GM18867 (cell line): Measurements from ENCODE around the gene MBLAC1.

Experiments
- ATAC-seq: cut with Tn5 transposase; IDR thresholded peaks from one replicate; pipeline ENCODE4 v1.9.1; 2021; ENCODE audit warnings: mild to moderate bottlenecking, moderate library complexity; ENCODE audit not compliant: unreplicated experiment

MBLAC1 gene

DNA sequence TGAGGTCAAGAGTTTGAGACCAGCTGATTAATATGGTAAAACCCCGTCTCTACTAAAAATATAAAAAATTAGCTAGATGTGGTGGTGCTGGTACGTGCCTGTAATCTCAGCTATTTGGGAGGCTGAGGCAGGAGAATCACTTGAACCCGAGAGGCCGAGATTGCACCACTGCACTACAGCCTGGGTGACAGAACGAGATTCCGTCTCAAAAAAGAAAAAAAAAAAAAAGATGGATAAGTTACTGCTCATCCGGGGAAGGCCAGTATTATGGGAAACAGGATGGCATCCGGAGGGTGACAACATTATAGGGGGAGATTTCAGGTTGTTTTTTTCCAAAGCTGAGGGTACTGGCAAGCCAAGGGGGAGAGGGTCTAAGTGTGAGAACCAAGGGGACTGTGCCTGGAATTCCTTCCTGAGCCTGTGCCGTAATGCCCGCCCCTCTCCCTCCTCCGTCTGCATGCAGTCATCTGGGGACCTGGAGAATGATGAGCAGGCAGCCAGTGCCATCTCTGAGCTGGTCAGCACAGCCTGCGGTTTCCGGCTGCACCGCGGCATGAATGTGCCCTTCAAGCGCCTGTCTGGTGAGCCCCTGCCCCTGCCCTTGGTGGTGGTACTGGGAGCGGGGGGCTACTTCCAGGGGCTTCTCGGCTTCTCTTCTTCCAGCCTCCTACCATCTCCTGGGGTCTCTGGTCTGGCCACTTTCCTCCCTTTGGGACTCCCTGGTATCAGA lies 26.3 kb downstream of the MBLAC1 start:
- ATAC-seq, result no peak

DNA sequence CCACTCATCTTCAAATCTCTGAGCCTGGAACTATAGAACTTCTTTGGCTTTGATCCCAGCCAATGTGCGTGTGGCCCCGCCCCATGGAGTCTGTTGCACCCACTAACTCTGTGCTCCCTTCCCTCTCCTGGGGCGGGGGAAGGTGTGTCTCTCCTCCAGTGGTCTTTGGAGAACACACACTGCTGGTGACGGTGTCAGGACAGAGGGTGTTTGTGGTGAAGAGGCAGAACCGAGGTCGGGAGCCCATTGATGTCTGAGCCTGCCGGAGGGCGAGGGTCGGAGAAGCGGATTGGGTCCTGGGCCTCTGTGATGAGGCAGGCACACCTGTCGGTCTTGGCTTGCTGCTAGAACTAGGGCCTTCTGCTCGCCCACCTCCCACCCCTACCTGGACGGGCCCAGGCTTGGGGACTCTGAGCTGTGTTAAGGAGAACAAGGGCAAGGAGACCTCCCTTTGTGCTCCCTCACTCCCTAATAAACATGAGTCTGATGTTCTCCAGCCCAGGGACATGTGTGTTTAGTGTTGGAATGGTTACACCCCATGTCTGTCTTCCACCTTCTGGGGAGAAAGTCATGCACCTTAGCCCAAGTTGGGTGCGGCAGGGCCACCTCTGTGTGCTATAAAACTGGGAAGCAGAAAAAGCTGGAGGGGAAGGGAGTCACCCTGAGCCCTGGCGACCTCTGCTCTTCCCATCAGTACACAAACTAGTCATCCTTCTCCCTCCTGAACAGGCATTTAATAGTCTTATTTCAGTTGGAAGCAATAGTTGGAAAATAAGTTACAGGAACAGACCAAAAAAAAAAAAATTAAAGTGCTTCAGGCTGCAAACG lies 27.2 kb downstream of the MBLAC1 start:
- ATAC-seq, result no peak

DNA sequence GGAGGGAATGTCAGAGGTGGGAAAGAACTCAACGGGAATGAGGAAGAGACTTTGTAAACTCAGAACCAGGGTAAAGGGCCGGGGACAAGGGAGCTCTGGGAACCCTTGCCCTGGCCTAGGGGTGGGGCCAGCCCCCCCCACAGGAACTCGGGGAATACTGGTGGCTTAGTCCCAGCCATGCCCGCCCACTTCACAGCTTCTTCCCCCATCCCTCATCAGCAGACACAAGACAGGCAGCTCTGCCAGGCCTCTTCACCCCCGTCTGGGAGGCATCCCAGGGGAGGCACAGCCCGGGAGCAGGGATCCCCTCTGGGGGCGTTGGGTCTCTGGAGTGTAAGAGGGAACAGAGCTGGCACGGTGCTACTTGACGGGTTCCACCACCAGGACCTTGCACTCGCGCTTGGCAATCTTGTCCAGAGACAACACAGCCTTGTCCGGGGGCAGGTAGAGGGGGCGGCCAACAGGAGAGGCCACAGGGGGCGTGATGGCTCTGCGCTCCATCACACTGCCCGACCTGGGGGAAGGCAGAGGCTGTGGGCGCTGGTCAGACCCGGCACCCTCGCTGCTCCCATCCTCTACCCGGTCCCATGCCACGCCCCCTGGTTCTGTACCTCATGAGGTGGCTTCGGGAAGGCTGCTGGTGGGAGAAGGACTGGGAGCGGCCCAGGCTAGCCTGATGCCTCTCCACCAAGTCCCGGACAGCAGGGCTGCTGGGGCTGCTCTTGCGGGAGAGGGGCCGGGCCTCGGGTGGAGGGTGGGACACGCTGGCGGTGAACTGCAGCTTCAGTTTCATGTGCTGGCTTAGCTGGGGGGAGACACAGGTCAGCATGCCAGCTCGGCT lies 28.1 kb downstream of the MBLAC1 start:
- no peak for ATAC-seq

DNA sequence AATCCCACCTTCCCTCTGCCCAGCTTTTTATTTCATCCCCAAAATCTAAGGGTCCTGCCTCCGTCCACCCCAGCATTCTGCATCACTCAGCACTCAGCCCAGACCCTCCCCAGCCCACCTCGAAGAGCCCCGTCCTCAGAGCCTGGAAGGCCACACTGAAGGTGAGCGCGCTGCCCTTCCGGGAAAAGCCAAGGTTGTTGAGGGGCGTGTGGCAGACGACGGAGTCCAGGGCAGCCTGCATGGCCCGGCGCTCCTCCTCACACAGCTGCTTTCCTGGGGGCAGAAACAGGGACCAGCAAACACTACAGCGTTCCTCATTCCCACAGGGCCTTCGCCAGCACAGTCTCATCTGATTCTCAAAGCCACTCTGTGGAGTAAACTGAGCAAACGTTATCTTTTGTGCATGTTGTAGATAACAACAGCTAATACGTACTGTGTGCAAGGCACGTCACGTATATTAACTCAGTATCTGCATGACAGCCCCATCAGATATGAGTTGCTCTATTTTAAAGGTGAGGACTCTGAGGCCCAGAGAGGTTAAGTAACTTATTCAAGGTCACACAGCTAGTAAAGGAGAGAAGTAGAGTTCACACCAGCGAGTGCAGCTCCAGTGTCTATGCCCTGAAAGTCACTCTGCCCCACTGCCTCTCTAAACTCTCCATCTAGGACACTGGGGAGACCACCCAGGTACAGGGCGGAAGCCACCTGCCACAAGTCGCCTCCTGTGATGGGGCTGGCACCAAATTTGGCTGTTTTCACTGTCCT lies 29.0 kb downstream of the MBLAC1 start:
- ATAC-seq, result no peak

DNA sequence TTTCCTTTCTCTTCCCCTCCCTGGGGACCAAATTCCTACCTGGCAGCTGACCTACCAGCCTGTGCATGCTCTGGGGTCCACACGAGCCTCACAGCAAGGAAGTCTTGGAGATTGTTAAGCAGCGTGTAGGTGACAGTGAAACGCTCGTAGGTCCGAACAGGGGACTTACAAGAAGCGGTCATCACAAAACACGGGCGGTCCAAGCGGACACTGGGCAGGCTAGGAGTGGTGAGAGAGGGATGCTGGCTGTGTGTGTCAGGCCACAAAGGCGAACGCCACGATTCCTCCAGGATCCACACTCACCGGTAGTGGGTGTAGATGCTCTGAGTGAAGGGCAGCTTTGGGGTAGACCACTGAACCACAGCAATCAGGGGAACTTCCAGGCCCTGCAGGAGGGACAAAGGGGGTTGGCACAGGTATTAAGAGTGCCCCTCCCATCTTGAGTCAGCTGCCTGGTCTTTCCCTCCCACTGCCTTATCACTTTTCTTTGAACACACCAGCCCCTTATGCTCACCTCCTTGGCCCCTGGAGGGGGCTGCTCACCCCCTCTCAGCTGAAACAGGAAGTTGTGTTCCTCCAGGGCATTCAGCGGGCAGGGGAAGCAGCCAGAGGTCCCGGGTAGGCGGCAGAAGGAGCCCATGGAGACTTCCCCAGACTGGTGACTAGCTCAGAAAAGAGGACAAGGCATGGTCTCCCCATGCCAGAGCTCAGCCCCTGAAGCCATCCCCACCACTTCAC lies 29.7 kb downstream of the MBLAC1 start:
- ATAC-seq, result no peak

DNA sequence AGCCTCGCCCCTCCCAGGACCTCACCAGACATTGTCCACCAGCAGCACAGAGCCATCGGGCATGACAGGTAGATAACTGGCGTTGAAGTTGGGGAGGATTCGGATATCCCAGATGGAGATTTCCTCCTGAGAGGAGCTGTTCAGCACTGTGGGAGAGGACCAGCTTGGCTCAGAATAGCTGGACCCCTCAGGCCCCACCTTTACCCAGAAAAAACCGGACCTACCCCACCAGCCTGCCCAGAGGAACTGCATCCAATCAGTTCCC lies 30.2 kb downstream of the MBLAC1 start:
- no peak for ATAC-seq

DNA sequence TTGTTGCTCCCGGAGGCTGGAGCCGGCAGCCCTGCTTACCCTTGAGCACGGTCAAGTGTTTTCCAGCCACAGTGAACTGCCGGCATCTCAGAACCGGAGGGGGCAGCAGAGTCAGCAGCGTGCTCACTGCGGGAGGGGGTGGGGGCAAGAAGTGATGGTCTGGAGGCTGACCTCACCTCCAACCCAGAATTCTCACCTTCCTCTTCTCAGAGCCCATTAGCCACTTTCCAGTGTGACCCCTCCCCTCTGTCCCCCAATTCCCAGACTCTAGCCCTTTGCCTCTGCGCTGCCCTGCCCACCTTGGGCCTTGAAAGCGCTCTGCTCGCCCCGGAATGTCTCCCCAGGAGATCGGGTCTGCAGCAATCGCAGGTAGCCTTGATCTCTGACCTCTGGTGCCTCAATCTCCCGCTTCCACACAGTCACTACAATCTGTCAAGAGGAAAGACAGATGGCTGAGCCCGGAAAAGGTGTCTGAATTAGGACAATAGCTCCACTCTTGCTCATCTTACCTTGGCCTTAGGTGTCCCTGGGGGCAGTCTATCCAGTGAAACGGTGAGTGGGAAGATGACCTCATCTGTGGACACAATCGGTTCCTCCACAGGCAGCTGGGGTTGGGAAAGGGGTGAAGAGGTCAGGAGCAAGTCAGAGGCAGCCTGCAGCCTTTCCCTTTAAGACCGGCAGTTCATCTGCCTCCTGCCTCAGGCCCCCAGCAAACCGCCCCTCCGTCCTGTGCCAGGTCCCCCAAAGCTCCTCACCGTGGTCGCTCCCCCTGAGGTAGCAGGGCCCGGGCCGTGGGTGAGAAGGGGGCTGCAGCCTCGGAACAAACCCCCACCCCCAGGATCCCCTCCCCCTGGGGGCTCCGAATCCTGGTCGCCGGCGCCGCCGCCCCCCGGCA lies 30.8 kb downstream of the MBLAC1 start:
- ATAC-seq, result no peak

DNA sequence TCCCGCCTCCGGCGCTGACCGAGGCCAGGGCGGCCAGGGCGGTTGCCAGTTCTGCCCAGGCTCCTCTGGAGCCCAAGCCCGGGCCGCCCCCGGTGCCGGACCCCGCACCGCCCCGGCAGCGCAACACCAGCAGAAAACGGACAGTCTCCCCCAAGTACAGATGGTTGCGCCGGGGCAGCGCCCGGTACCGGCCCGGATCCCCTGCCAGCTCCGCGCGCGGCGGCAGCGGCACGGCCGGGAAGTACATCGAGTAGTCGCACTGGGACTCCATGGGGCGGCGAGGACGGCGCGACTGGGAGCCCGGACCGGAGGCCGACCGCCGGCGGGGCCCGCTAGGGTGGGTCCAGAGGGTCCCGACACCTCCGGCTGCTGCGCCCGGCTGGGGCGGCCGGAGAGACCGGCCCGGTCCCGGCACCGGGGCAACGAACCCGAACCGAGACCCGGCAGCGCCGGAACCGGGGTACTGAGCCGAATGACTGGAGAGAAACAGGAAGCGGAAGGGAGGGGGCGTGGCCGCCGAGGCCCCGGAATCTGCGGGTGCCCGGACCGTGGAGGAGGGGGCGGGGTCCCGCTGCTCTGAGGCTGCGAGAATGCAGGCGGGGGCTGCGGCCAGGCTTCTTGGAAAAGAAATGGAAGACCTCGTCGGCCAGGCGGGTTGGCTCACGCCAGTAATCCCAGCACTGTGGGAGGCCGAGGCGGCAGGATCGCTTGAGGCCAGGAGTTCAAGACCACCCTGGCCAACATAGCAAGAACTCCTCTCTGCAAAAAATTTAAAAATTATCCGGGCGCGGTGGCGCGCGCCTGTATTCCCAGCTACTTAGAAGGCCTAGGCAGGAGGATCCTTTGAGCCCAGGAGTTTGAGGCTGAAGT lies 31.7 kb downstream of the MBLAC1 start, which contains the start of gene TRAPPC14:
Gene TRAPPC14 (minus strand): TSS at position 495 of the 870 bp plus-strand sequence. CDS start 224 bp downstream, at position 271.
- peak; percentile 70 for ATAC-seq

DNA sequence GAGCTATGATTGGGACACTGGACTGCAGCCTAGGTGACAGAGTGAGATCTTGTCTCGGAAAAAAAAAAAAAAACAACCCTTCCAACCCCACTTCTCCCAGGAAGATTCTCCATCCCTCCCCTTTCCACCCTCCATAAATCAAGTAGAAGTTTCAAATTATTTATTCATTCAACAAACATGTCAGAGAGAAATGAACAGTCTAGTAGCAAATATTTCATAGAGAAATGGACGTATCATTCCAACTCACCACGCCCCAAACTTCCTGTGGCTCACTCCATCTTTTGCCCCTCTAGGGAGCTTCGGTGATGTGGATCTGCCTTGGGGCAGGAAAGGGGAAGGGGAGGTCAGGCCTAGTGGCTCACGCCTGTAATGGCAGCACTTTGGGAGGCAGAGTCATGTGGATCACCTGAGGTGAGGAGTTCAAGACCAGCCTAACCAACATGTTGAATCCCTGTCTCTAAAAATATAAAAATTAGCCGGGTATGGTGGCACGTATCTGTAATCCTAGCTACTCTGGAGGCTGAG lies 32.4 kb downstream of the MBLAC1 start:
- ATAC-seq, result no peak

DNA sequence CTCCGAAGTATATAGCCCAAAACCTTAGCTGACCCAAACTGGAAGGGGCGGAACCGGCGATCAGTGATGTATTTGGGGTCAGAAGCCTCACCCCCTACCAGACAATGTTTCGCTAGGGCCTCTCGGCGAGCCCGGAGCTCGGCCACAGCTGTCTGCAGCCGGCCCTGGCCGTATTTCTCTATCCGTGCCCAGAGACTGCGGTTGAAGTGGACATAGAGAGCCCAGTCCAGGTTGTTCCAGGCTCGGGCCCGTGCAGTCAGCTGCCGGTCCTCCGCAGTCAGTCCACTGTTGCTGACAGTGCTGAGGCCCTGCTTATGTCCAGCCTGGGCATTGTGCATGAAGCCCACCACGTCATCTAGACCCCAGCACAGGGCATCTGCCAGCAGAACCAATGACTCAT lies 33.3 kb downstream of the MBLAC1 start:
- ATAC-seq, result no peak

DNA sequence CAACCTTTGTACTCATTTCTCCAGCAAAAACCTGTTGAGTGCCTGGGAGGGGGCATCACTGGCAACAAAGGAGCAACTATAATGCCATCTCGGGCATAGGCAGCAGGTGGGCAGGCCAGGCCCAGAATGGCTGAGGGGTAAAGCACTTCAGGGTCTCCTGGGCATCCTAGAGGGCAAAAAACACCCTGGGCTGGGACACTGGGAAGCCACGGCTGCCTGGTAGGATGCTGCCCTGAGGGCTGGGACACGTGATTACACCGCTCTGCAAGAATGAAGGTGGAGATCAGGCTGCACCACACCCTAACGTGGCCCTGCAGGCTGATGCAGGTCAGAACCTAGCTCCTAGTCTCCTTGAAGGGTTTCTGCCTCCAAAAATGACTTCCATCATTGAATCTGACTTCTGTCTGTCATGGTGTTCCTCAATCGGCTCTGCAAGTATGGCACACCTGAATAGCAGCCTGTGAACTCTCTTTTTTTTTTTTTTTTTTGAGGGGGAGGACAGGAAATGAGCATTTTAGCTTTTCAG lies 36.3 kb downstream of the MBLAC1 start:
- ATAC-seq, result no peak

DNA sequence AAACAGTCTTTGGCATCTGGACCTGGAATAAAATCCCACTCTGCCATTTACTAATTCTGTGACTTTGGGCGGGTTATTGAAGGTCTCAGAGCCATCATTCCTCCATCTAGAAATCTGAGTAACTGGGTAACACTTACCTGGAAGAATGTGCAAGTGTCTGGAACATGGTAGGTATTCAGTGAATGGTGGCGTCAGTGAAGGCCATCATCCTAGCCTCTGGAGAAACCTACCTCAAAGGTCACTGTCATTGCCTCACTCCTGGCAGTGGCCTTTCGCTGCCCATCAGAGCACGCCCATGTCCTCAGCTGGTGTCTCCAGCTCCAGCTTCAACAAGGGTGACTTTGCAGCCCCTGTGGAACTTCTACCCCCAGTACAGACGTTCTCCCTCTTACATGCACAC lies 37.1 kb downstream of the MBLAC1 start:
- no peak for ATAC-seq

DNA sequence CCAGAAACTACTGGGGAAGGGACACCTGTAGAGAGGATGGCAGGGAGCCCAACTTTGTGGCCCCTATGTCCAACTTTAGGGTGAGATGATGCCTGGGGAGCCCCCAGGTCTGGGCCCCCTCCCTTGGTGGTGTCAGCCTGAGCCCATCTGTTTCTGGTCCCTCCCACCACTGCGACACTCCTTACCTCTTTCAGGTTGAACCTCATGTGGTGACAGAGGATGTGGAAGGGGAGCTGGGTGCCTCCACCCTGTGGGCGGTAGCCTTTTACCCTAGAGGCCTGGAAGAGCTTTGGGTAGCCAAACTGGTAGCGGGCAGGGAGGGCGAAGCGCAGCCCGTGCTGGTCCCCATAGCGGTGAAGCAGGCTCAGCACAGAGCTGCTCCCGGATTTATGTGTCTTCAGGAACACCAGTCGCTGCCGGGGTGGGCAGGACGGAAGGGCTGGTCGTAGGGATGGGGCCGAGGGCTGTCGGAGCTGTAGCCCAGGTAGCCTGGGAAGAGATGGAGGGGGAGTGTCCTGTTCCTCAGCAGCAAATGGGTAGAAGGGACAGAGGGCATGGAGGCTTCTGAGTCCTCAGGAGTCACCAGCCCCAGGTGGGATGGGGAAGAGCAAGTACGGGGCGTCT lies 39.7 kb downstream of the MBLAC1 start:
- no peak for ATAC-seq

DNA sequence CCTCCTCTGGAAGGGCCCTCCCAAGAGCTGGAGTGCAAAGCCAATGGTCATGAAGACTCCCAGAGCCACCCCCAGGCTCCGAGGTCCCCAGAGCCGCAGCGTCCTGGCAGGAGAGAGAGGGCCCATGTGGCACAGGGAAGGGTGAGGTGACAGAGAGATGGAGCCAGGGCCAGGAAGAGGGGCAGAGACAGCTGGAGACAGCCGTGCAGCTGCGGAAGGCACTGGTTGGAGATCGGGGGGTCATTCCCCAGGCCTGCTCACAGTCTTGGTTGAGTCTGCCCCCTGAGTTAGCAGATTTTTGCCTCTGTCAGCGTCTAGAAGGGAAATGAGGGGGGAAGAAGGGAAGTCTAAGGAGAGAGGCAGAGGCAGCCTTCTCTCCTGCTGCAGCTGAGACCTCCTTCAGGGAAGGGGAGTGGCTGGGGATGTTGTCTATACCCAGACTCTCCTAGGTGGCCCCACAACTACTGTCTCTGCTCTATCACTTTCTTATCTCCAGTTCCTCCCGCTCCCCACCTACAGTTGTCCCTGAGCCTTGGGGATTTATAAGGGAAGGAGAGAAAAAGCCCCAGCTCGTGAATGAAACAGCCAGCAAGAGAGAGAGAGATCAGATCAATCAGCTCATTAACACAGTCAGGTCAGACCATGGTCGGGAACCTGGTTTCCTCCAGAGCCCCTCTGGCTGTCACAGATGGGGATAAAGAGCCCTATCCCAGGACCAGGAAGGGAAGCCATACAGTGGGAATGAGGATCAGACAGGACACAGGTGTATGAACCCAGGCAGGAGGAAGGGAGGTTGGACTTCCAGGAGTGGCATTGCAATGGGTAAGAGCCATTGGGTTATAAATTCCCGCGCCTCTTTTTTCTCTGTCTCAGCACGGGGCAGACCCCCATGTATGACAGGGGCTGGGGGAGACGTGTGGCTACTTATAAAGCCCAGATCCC lies 40.5 kb downstream of the MBLAC1 start:
- no peak for ATAC-seq

DNA sequence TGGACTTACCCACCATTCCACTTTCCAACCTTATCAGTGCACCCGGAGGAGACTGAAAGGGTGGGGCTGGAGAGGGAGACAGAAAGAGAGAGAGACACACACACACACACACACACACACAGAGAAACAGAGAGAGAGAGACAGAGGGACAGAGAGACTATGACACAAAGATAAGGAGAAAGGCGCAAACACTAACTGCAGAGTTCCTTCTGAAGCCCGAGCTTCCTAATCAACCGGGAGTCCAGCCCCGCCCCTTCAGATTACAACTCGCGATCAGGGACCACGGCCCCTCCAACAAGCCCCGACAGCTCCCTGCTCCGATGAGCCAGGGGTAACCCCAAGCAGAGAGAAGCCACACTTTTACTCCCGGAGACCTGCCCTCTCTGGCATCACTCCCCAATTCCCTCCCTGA lies 41.2 kb downstream of the MBLAC1 start:
- no peak for ATAC-seq
